Activated gamma-delta T cell treated with Interleukin-2 at 50 U/mL for 16 hours (primary cell): ENCODE data around the gene MTSS2.
"Not testable (repeated sequence)": the region's sequence is repeated elsewhere in the genome, so short reads cannot be mapped to it uniquely, and the experiment has no call there.

Experiments used
- DNase-seq: peaks from one replicate; pipeline ENCODE4 v3.0.0-alpha.2; 2020

MTSS2 gene

GRCh38 chr16:70685061-70685937 is 554 bp downstream of the MTSS2 start:
- no peak for DNase-seq

GRCh38 chr16:70684146-70685060 is 1.4 kb downstream of the MTSS2 start:
- no peak for DNase-seq

- DNase-seq: no peak
Measured at GRCh38 chr16:70683146-70683944, 2.5 kb downstream of the MTSS2 start.

GRCh38 chr16:70682239-70683145 is 3.4 kb downstream of the MTSS2 start:
- DNase-seq: no peak

- no peak for DNase-seq
Measured at GRCh38 chr16:70681382-70682238, 4.2 kb downstream of the MTSS2 start.

- DNase-seq: no peak
Measured at GRCh38 chr16:70680495-70681381, 5.1 kb downstream of the MTSS2 start.

- no peak for DNase-seq
Measured at GRCh38 chr16:70679671-70680494, 6.0 kb downstream of the MTSS2 start.

GRCh38 chr16:70678898-70679670 is 6.8 kb downstream of the MTSS2 start:
- no peak for DNase-seq

GRCh38 chr16:70678121-70678897 is 7.5 kb downstream of the MTSS2 start:
- no peak for DNase-seq

GRCh38 chr16:70677499-70678120 is 8.2 kb downstream of the MTSS2 start:
- no peak for DNase-seq

GRCh38 chr16:70676675-70677498 is 9.0 kb downstream of the MTSS2 start:
- DNase-seq: no peak

GRCh38 chr16:70675851-70676513 is 9.9 kb downstream of the MTSS2 start:
- no peak for DNase-seq

- no peak for DNase-seq
Measured at GRCh38 chr16:70674221-70675014, 11.4 kb downstream of the MTSS2 start.

GRCh38 chr16:70670938-70671337 is 14.9 kb downstream of the MTSS2 start:
- DNase-seq: not testable (repeated sequence)
